Mesendoderm (in vitro differentiated cells): Measurements from ENCODE around the gene CROCC2.

Experiments used
- DNase-seq: peaks from one replicate; pipeline ENCODE4 v3.0.0; 2013
- H2AK5ac ChIP-seq: 2 replicates; pipeline ENCODE4 v1.6.1; 2013; ENCODE audit warnings: low read length, inconsistent platforms
- H2BK120ac ChIP-seq: 2 replicates; pipeline ENCODE4 v1.6.1; 2013; ENCODE audit warnings: low read depth, mild to moderate bottlenecking, low read length, moderate library complexity, mixed read lengths
- H2BK15ac ChIP-seq: replicated peaks from 2 replicates; pipeline ENCODE4 v1.6.1; 2013; ENCODE audit warnings: low read depth, mild to moderate bottlenecking, moderate library complexity
- H2BK5ac ChIP-seq: 2 replicates; pipeline ENCODE4 v1.6.1; 2013; ENCODE audit warnings: low read length, inconsistent platforms
- H3K18ac ChIP-seq: 2 replicates; pipeline ENCODE4 v1.6.1; 2013; ENCODE audit warnings: mild to moderate bottlenecking, low read length, mixed read lengths
- H3K23ac ChIP-seq: one replicate; pipeline ENCODE4 v1.6.1; 2013; ENCODE audit warnings: low read length
- H3K27ac ChIP-seq: 2 replicates; pipeline ENCODE4 v1.5.1; 2013; ENCODE audit warnings: low read depth, mild to moderate bottlenecking, inconsistent platforms, low read length, moderate library complexity
- H3K27me3 ChIP-seq: 2 replicates; pipeline ENCODE4 v1.6.1; 2013; ENCODE audit warnings: low read length, control low read depth, mild to moderate bottlenecking, inconsistent platforms; ENCODE audit not compliant: insufficient read depth, poor library complexity
- H3K36me3 ChIP-seq: 2 replicates; pipeline ENCODE4 v1.6.1; 2013; ENCODE audit warnings: low read length, inconsistent platforms; ENCODE audit not compliant: control insufficient read depth, insufficient read depth
- H3K4ac ChIP-seq: one replicate; pipeline ENCODE4 v1.6.1; 2013; ENCODE audit warnings: low read depth, mild to moderate bottlenecking, low read length, moderate library complexity
- H3K4me1 ChIP-seq: 2 replicates; pipeline ENCODE4 v1.6.1; 2013; ENCODE audit warnings: low read depth, low read length, inconsistent platforms; ENCODE audit not compliant: control insufficient read depth
- H3K4me2 ChIP-seq: 2 replicates; pipeline ENCODE4 v1.6.1; 2013; ENCODE audit warnings: low read length
- H3K4me3 ChIP-seq: 2 replicates; pipeline ENCODE4 v1.5.1; 2013; ENCODE audit warnings: mild to moderate bottlenecking, low read length
- H3K56ac ChIP-seq: one replicate; pipeline ENCODE4 v1.6.1; 2013; ENCODE audit warnings: low read length
- H3K79me1 ChIP-seq: 2 replicates; pipeline ENCODE4 v1.6.1; 2013; ENCODE audit warnings: low read length, inconsistent platforms
- H3K79me2 ChIP-seq: 2 replicates; pipeline ENCODE4 v1.6.1; 2013; ENCODE audit warnings: mild to moderate bottlenecking, low read length; ENCODE audit not compliant: control insufficient read depth, insufficient read depth
- H3K9ac ChIP-seq: 2 replicates; pipeline ENCODE4 v1.6.1; 2013; ENCODE audit warnings: low read length, inconsistent platforms
- H4K5ac ChIP-seq: one replicate; pipeline ENCODE4 v1.6.1; 2013; ENCODE audit warnings: low read length
- H4K8ac ChIP-seq: one replicate; pipeline ENCODE4 v1.6.1; 2013; ENCODE audit warnings: low read depth, mild to moderate bottlenecking, control low read depth, low read length, moderate library complexity
- WGBS: extraction: QIAGEN DNeasy Blood & Tissue Kit; methylation state at CpG from one replicate; pipeline ENCODE4 v1.1.7; 2013; ENCODE audit warnings: low lambda C conversion rate, missing lambda C conversion rate; ENCODE audit not compliant: insufficient coverage; ENCODE audit errors: extremely low coverage; 5-methylcytosine and 5-hydroxymethylcytosine counted together

The CROCC2 gene

GRCh38 chr2:240871071-240871958 is 34.8 kb upstream of the CROCC2 start:
- no CpG with 5 or more reads among the region's 16 CpGs for WGBS

GRCh38 chr2:240872317-240873097 is 33.6 kb upstream of the CROCC2 start:
- H2BK15ac ChIP-seq: no peak overlapping the region
- H4K8ac ChIP-seq: no peak overlapping the region
- no peak overlapping the region for H3K4me2 ChIP-seq
- no peak overlapping the region for H3K56ac ChIP-seq
- no peak overlapping the region for H3K27ac ChIP-seq
- no peak overlapping the region for H3K18ac ChIP-seq
- H3K4me3 ChIP-seq: no peak overlapping the region
- no peak overlapping the region for H2BK120ac ChIP-seq
- no CpG with 5 or more reads among the region's 17 CpGs for WGBS
- H3K9ac ChIP-seq: no peak overlapping the region
- H3K36me3 ChIP-seq: no peaks in the 10 kb centered on the region
- no peak overlapping the region for H2AK5ac ChIP-seq
- no peaks in the 10 kb centered on the region for H3K79me2 ChIP-seq
- DNase-seq: no peak
- H3K79me1 ChIP-seq: no peaks in the 10 kb centered on the region
- H3K4me1 ChIP-seq: no peaks in the 10 kb centered on the region
- no peak overlapping the region for H3K23ac ChIP-seq
- no peak overlapping the region for H4K5ac ChIP-seq
- H3K4ac ChIP-seq: no peak overlapping the region
- no peak overlapping the region for H2BK5ac ChIP-seq
- no peaks in the 10 kb centered on the region for H3K27me3 ChIP-seq

More at GRCh38 chr2:240871071-240871958, 34.8 kb upstream of the CROCC2 start:
- no peak overlapping the region for H3K4ac ChIP-seq
- H3K4me1 ChIP-seq: no peaks in the 10 kb centered on the region
- H3K4me2 ChIP-seq: no peak overlapping the region
- no peaks in the 10 kb centered on the region for H3K79me1 ChIP-seq
- DNase-seq: no peak
- H3K18ac ChIP-seq: no peak overlapping the region
- no peak overlapping the region for H3K27ac ChIP-seq
- no peak overlapping the region for H3K9ac ChIP-seq
- no peaks in the 10 kb centered on the region for H3K36me3 ChIP-seq
- no peak overlapping the region for H2BK5ac ChIP-seq
- H3K27me3 ChIP-seq: no peaks in the 10 kb centered on the region
- H4K8ac ChIP-seq: no peak overlapping the region
- no peak overlapping the region for H4K5ac ChIP-seq
- no peak overlapping the region for H3K23ac ChIP-seq
- no peaks in the 10 kb centered on the region for H3K79me2 ChIP-seq
- no peak overlapping the region for H2BK120ac ChIP-seq
- no peak overlapping the region for H3K4me3 ChIP-seq
- no peak overlapping the region for H2AK5ac ChIP-seq
- no peak overlapping the region for H2BK15ac ChIP-seq
- H3K56ac ChIP-seq: no peak overlapping the region

DNA sequence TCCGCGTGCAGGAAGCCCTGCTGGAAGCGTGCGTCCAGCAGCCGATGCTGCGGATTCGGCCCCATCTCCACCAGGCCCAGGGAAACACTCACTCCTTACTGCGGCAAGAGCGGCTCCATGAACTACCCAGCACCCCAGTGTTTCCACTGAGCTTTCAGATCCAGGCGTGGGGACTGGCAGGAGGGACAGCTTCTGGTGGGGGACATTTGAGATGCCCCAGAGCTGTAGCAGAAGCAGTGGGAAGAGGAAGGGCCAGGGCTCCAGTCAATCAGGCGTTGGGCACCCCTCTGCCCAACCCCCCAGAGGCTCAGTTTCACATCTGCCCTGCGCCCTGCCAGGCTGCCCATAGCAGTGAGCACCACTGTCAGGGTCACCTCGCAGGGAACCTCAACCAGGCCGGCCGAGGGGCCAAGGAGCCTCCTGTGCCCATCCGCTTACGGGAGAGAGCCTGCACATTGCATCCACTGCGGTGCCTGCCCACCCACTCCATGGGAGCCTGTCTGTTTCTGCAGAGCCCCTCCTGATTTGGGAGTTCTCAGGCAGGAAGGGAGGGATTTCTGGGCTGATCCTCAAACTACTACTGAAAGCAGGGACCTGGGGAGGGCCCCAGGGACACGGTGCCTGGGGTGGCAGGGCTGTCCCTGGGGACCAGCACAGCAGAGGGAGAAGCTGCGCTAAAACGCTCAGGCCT is 32.9 kb upstream of the CROCC2 start:
- H3K4me3 ChIP-seq: no peak overlapping the region
- no peak overlapping the region for H2AK5ac ChIP-seq
- H3K56ac ChIP-seq: no peak overlapping the region
- no peak overlapping the region for H3K9ac ChIP-seq
- H3K4me1 ChIP-seq: no peaks in the 10 kb centered on the region
- H3K79me2 ChIP-seq: no peaks in the 10 kb centered on the region
- no peak overlapping the region for H4K8ac ChIP-seq
- no peaks in the 10 kb centered on the region for H3K36me3 ChIP-seq
- no peak overlapping the region for H4K5ac ChIP-seq
- no CpG with 5 or more reads among the region's 21 CpGs for WGBS
- no peak overlapping the region for H2BK120ac ChIP-seq
- H3K4me2 ChIP-seq: no peak overlapping the region
- no peak overlapping the region for H3K18ac ChIP-seq
- H2BK5ac ChIP-seq: no peak overlapping the region
- no peak overlapping the region for H3K27ac ChIP-seq
- no peak for DNase-seq
- no peaks in the 10 kb centered on the region for H3K27me3 ChIP-seq
- no peak overlapping the region for H3K4ac ChIP-seq
- no peak overlapping the region for H2BK15ac ChIP-seq
- no peaks in the 10 kb centered on the region for H3K79me1 ChIP-seq
- no peak overlapping the region for H3K23ac ChIP-seq

DNA sequence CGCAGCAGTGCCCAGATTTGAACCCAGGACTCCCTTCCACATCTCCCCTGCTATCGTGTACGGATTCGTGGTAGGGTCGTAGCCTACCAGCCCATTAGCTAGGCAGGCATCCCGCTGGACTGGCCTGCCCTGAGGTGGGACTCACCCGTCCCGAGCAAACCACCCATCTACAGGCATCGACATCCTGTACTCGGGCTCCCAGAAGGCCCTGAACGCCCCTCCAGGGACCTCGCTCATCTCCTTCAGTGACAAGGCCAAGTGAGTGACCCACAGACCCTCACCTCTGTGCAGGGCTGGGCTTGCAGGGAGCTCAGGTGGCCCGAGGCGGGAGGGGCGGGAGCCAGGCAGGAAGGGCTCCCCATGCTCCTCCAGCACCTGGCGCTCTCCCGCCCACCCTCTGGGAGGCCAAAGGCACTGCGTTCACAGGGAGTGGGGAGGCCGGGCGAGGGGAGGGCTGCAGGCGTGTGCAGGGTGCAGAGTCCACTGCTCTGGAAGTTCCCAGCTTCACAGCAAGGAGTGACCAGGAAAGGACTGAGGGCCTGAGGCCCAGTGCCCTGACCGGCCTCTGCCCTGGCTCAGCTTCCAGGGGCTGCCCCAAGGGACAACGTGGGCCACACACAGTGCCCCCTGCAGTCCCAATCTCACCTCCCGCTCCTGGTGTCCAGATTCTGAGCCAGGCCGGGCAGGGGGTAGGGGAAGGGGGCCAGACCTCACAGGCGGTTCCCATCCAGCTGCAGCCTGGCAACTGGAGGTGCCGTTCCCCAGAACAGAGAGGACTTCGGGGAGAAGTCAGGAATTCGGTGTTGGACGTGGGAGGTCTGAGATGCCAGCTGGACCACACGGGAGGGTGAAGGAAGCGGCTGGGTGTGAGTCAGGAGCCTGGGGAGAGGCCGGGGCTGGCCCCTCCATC is 32.1 kb upstream of the CROCC2 start:
- no CpG with 5 or more reads among the region's 33 CpGs for WGBS
- H3K56ac ChIP-seq: no peak overlapping the region
- no peak overlapping the region for H3K23ac ChIP-seq
- H2AK5ac ChIP-seq: no peak overlapping the region
- H4K8ac ChIP-seq: no peak overlapping the region
- H3K18ac ChIP-seq: no peak overlapping the region
- H3K4me3 ChIP-seq: no peak overlapping the region
- no peak overlapping the region for H3K27ac ChIP-seq
- no peaks in the 10 kb centered on the region for H3K27me3 ChIP-seq
- no peak overlapping the region for H2BK15ac ChIP-seq
- H3K4ac ChIP-seq: no peak overlapping the region
- H3K4me2 ChIP-seq: no peak overlapping the region
- H3K9ac ChIP-seq: no peak overlapping the region
- DNase-seq: no peak
- H2BK120ac ChIP-seq: no peak overlapping the region
- no peaks in the 10 kb centered on the region for H3K4me1 ChIP-seq
- no peak overlapping the region for H4K5ac ChIP-seq
- H3K36me3 ChIP-seq: no peaks in the 10 kb centered on the region
- H3K79me2 ChIP-seq: no peaks in the 10 kb centered on the region
- H2BK5ac ChIP-seq: no peak overlapping the region
- H3K79me1 ChIP-seq: no peaks in the 10 kb centered on the region

GRCh38 chr2:240874715-240875227 is 31.4 kb upstream of the CROCC2 start:
- H3K18ac ChIP-seq: no peak overlapping the region
- no peak overlapping the region for H3K9ac ChIP-seq
- WGBS: no CpG with 5 or more reads among the region's 12 CpGs
- no peak overlapping the region for H3K23ac ChIP-seq
- H3K79me1 ChIP-seq: no peaks in the 10 kb centered on the region
- no peak overlapping the region for H3K4me3 ChIP-seq
- no peak overlapping the region for H3K27ac ChIP-seq
- H3K4ac ChIP-seq: no peak overlapping the region
- no peak overlapping the region for H4K5ac ChIP-seq
- H3K4me2 ChIP-seq: no peak overlapping the region
- H3K79me2 ChIP-seq: no peaks in the 10 kb centered on the region
- no peak overlapping the region for H2BK5ac ChIP-seq
- H4K8ac ChIP-seq: no peak overlapping the region
- no peak overlapping the region for H2BK15ac ChIP-seq
- H2BK120ac ChIP-seq: no peak overlapping the region
- H3K56ac ChIP-seq: no peak overlapping the region
- H3K27me3 ChIP-seq: no peaks in the 10 kb centered on the region
- no peak overlapping the region for H2AK5ac ChIP-seq
- DNase-seq: no peak
- H3K36me3 ChIP-seq: no peaks in the 10 kb centered on the region
- H3K4me1 ChIP-seq: no peaks in the 10 kb centered on the region
